Left ventricle myocardium inferior (tissue), 1 donor: ENCODE results near the gene EEF1AKMT2. TPM values are rescaled to one million over a fixed set of nuclear protein-coding genes. Genes with fewer than 3 reads are reported as not detected.
A peak's percentile ranks its signal among the peaks of the same experiment; 100 is the strongest.

Source experiments
- DNase-seq: peaks from one replicate; pipeline ENCODE4 v3.0.0-alpha.2; 2020
- H3K27ac ChIP-seq: fragments of 200-600 bp; replicated peaks from 2 replicates; pipeline ENCODE4 v1.8.0; 2021
- H3K27me3 ChIP-seq: fragments of 200-600 bp; 2 replicates; pipeline ENCODE4 v1.8.0; 2021; ENCODE audit warnings: low read depth
- H3K36me3 ChIP-seq: fragments of 200-600 bp; 2 replicates; pipeline ENCODE4 v1.8.0; 2021
- H3K4me1 ChIP-seq: fragments of 200-600 bp; 2 replicates; pipeline ENCODE4 v1.8.0; 2021
- H3K4me3 ChIP-seq: fragments of 200-600 bp; 2 replicates; pipeline ENCODE4 v1.8.0; 2021; ENCODE audit warnings: mild to moderate bottlenecking, moderate library complexity
- H3K9me3 ChIP-seq: fragments of 200-600 bp; replicated peaks from 2 replicates; pipeline ENCODE4 v1.8.0; 2021
- CTCF ChIP-seq: fragments of 200-600 bp; IDR thresholded peaks from 2 replicates; pipeline ENCODE4 v1.8.0; 2021; ENCODE audit warnings: antibody characterized with exemption, mild to moderate bottlenecking, borderline replicate concordance
- intact Hi-C: fragments of 100-400 bp; cut with micrococcal nuclease; formaldehyde crosslinking; loops from one replicate; pipeline ENCODE4 v1.11.0; 2022
- total RNA-seq: library from RNA; stranded (reverse); fragmentation: NEBNext Ultra II Directional; extraction: Animal tissue kit (Norgen Biotek cat#: 25700); gene quantifications from one replicate; pipeline ENCODE4 v1.2.1, GENCODE V29; 2021
- donor health status: DM: no; HTN: yes; CAD: no; lungs with severe emphysema.

The EEF1AKMT2 gene
- total RNA-seq, 1 donor from 2014 or later: 13.8 TPM

DNA sequence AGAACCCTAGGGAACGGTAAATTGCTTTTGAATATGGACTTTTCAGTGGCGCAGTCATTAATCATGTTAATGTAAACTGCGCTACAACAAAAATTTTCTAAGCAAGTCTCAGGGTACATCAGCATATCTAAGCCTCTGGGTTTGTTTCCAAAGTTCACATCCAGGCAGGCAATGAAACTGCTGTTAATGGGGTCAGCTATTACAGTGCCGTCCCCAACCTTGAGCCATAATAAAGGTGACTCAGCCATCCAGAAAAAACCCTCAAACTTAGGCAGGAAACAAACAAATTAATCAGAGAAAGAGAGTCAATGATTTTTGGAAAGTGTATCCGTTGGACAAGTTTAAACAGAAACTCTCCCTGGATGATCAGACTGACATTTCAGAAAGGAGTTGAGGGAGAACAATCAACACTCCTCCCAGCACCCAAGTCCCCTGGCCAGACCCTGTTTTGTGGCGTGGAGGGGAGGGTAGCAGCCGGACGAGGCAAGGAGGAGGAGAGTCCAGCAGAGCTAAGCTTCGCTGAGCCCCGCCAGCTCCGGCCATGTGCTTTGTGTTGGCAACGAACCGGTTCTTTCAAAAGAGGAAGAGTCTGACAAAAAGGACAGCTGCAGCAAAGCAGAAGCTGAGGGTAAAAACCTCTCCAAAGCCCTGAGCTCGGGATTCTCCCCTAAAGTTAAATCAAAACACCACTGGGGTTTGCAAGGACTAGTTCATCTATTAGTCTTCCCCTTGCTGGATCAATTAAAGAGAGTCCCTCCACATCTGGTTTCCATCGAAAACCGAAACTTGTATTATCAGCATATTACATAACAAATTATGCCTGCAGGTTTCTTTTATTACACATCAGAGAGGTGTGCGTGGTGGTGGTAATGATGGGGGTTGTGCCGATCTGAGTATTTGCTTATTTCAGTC, 51.1 kb downstream of the EEF1AKMT2 start:
- Histone ChIP-seq H3K27ac (peak overlapping the region; percentile 93), H3K4me3 (peak overlapping the region; percentile 82), H3K36me3 (no peaks in the 10 kb centered on the region), H3K27me3 (no peaks in the 10 kb centered on the region), H3K4me1 (peaks cover 93% of the 10 kb centered on the region), H3K9me3 (no peaks in the 10 kb centered on the region)
- intact Hi-C loops: loop anchor here (5.0 kb wide), 2 partner anchors 38 to 113 kb away; no protein-coding TSS in a partner anchor
- peak; percentile 72 for DNase-seq
- no peak for TF ChIP-seq CTCF

GRCh38 chr10:124739986-124740368, 51.7 kb downstream of the EEF1AKMT2 start:
- no peak for TF ChIP-seq CTCF
- no peak for DNase-seq
- H3K27ac ChIP-seq: peak overlapping the region; percentile 93
- peaks cover 93% of the 10 kb centered on the region for H3K4me1 ChIP-seq
- no peaks in the 10 kb centered on the region for H3K27me3 ChIP-seq
- H3K36me3 ChIP-seq: no peaks in the 10 kb centered on the region
- H3K9me3 ChIP-seq: no peaks in the 10 kb centered on the region
- intact Hi-C loops: loop anchor here (5.0 kb wide), 2 partner anchors 38 to 113 kb away; no protein-coding TSS in a partner anchor
- H3K4me3 ChIP-seq: peak overlapping the region; percentile 82

DNA sequence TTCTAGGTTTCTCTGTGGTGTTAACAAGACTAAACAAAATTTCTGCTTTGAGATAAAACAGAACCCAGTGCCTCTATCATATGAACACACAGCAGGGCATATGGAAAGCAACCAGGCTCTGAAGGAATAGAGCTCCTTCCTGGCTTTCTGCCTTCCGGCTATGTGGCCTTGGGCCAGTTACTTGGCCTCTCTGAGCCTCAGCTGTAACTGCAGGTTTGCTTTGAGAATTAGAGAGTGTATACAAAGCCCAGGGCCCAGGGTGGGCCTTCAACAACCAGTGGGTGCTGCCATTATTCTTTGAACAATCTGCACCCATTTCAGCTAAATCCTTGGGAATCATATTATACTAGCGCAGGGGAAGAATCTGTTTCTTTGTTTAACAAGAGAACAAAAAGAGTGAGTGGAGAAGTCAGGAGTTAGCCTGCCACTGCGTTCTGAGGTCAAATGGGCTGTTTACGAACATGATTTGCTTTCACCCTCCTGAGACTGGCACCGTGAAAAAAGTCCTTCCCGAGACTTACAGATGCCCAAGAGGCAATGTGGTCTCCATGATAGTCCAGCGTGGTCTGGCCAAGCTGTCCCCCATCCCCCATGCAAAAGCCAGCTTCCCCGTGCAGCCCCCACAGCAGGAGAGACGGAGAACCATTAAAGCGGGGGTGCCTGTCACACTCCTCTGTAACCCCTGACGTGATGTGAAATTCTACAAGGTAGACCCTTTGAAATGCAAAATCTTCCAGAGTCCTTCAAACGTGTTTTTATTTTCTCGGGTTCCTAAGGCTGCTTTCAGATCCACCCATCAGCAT, 52.4 kb downstream of the EEF1AKMT2 start:
- Histone ChIP-seq H3K27ac (peak overlapping the region; percentile 93), H3K4me3 (no peak overlapping the region), H3K4me1 (peaks cover 94% of the 10 kb centered on the region), H3K36me3 (no peaks in the 10 kb centered on the region), H3K9me3 (no peaks in the 10 kb centered on the region), H3K27me3 (no peaks in the 10 kb centered on the region)
- no peak for TF ChIP-seq CTCF
- intact Hi-C loops: no loop called here
- no peak for DNase-seq

GRCh38 chr10:124738441-124738840, 53.2 kb downstream of the EEF1AKMT2 start:
- TF ChIP-seq CTCF: no peak
- Histone ChIP-seq H3K36me3 (no peaks in the 10 kb centered on the region), H3K27me3 (no peaks in the 10 kb centered on the region), H3K9me3 (no peaks in the 10 kb centered on the region), H3K4me3 (no peak overlapping the region), H3K27ac (peak overlapping the region; percentile 93), H3K4me1 (peaks cover 100% of the 10 kb centered on the region)
- DNase-seq: no peak
- intact Hi-C loops: no loop called here

DNA sequence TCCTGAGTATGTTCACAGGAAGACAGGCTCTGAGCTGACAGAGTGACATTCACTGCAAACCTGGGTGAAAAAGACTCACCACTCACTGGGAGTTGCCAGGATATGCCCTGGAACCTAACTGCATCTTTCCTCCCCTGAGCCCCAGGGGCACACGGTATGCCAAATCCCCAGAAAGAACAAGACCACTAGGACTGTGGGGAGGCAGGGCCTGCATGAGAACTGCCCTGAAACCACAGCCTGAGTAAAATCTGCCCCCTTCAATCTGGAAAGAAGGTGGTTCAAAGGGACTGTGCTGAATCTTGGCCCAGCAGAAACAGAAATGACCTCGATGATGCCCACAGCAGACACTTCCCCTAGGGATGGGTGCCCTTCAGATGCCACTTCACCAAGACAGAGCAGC, 54.0 kb downstream of the EEF1AKMT2 start:
- Histone ChIP-seq H3K27ac (peak overlapping the region; percentile 93), H3K36me3 (no peaks in the 10 kb centered on the region), H3K9me3 (no peaks in the 10 kb centered on the region), H3K4me1 (peaks cover 100% of the 10 kb centered on the region), H3K4me3 (no peak overlapping the region), H3K27me3 (no peaks in the 10 kb centered on the region)
- DNase-seq: no peak
- no peak for TF ChIP-seq CTCF
- intact Hi-C loops: no loop called here
